ENCODE results near the gene CNTNAP2.
"Not testable (repeated sequence)": the region's sequence is repeated elsewhere in the genome, so short reads cannot be mapped to it uniquely, and the experiment has no call there.

CNTNAP2 gene

DNA sequence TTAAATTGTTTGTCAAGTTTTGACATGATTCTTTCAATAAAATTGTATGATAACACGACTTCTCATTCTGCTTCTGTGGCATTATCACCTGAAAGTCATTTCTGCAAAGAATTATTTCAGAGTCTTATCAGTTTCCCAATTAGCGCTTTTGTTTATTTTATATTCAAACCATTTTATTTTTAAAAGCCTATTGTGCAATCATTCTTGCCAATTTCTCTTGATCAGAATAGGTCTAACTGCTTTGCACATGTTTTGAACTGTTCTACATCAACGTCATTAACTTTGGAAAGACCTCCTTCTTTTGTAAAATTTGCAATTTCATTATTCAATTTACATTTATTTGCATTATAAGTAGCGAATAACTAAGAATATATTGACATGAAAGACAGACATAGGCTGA is 758.1 kb downstream of the CNTNAP2 start:
- DNase-seq (ENCODE audit: low read depth in 2 of 2, low spot score in 1 of 2): no peak

DNA sequence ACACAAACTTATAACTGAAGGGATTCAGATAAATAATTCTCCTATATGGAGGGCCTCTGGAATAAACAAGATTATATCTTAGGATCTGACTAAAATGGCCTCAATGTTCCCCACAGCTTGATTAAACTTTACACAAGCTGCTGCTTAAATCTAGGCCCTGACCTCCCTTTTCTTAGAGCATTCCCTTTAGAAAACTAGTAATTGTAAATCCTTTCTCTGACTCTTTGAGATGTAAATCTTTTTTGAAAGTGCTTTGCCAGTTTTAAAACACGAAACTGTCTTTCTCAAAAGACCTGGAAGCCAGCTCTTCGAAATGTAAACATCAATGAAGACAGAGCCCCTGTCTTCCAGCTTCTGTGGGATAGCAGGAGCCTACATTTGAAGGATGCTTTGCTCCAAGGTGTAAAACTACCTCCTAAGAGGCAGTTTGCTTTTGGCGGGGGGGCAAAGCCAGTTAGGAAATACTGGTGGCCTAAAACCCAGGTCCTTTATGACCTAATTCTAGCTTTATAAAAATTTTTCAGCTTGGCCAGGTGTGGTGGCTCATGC is 758.7 kb downstream of the CNTNAP2 start:
- no peak for DNase-seq (ENCODE audit: low read depth in 2 of 2, low spot score in 1 of 2)

DNA sequence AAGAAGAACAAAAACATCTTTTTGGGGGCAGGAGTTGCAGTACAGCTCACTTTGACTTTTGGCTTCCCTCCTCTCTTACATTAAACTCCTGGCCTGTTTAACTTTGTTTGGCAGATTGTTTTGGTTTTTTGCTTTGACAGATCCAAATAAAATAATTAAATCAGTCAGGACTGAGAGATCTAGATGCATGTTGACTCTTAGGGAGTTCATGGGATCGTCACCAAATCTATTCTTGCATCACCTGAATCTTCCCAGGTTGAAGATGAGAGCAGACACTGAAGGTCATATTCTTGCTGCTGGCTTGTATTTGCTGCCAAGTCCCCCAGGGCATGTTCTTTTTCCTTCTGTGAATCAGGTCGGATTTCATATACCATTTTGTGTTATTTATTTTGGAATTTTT is 759.4 kb downstream of the CNTNAP2 start:
- no peak for DNase-seq (ENCODE audit: low read depth in 2 of 2, low spot score in 1 of 2)

DNA sequence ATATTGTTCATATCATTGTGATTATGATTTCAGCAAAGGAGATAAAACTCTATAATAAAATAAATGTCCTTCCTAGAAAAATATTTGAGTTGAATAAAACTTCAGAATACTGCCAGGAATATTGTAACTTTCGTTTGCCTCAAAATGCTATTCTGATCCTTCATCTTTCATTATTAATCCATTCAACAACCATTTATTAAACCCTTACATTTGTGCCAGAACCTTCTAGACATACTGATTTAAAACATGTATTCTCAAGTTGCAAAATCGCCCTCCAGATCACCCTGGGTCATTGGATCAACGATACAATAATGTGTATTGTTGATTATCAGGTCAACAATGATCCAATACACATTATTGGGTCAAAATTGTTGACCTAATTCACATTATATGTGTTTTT is 759.8 kb downstream of the CNTNAP2 start:
- no peak for DNase-seq (ENCODE audit: low read depth in 2 of 2, low spot score in 1 of 2)

DNA sequence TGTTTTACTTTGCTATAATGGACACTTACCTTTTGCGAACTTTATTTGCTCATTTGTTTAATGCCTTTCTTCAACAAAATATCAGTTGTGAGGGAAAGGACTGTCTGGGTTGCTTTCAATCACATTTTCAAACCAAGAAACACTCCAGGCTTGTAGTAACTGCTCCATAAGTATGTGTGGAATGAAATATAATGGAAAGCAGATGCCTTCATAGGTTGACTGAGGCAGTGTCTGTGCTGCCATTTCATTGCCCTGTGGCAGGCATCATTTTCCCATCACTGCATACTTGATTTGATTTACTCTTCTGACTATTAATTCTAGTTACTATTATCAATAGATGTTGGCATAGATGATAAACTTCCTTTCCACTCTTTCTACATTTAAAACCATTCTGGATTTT is 762.3 kb downstream of the CNTNAP2 start:
- DNase-seq (ENCODE audit: low read depth in 2 of 2, low spot score in 1 of 2): no peak

DNA sequence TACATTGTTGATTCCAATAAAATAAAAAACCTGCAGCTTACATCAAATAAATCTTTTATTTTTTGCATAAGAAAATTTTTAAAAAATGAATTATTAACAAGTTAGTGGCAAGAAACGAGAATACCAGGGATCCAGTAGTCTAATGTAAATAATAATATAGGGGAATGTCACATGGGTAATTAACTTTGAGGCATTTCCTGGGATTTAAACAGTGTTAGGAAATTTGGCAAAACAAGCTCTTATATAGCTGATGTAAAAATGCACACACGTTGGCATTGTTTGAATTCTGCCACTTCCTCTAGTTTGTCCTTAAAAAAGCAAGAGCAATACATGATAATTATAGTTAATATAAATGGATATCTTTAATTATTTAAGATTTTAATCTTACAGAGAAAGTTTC is 768.6 kb downstream of the CNTNAP2 start:
- no peak for DNase-seq (ENCODE audit: low read depth in 2 of 2, low spot score in 1 of 2)

DNA sequence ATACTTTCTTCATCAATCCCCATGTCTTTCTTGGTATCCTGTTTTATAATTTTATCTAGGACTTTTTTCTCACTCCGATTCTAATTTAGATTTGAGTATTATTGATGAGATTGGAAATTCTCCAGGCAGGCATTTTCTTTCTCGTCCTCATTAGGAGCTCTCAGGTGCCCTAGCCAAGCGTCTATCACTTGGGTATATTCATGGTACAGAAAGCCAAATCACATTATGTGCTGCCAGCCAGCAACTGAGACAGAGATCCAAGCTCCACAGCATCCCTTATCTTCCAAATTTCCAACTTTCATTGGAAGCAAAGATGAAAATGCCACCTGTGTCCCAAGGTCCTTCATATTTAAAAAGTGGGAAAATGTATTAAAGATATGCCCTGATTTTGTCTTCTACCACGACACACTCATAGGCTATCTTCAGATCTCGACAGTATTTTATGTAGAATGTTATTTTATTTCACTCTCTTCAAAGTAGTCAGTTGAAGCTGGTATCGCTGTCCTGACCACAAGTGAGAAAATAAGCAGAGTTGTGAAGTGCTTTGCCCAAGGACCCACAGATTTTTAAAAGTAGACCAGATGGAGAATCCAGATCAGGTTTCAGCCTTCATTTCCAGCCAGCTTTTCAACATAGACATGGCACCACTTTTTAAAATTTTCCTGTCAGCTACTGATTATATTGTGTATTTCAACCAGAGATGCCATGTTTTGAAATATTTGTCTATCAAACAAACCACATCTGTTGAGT is 773.4 kb downstream of the CNTNAP2 start:
- no peak for DNase-seq (ENCODE audit: low read depth in 2 of 2, low spot score in 1 of 2)

DNA sequence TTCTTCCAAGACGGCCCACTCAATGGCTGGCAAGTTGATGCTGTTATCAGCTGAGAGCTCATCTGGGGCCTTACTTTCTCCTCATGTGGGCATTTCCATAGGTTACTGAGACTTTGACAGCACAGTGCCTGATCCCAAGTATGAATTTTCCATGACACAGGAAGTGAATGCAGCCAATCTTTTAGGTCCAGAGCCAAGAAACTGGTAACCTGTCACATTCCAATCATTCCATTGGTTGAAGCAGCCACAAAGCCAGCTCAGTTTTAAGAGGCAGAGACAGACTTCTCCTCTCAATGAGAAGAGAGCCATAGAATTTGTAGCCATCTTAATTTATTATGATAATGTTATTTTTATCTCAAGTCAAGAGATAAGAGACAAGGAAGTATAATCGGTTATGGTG is 775.5 kb downstream of the CNTNAP2 start:
- no peak for DNase-seq (ENCODE audit: low read depth in 2 of 2, low spot score in 1 of 2)

DNA sequence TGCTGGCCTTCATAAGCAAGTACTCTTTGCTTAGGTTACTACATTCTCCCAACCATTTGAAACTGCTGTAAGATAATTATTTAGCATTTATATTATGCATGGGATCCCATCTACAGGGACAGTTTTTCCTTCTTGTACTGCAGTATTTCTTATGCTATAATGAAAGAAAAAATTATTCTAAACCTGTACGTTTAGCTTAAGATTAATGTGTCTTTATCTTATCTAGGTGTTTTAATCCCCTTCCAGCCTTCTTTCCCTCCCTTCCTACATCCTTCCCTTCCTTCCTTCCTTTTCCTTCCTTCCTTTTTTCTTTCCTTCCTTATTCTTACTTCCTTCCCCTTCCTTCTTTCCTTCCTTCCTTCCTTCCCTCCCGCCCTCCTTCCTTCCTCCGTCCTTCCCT is 778.3 kb downstream of the CNTNAP2 start:
- DNase-seq (ENCODE audit: low read depth in 2 of 2, low spot score in 1 of 2): no peak

DNA sequence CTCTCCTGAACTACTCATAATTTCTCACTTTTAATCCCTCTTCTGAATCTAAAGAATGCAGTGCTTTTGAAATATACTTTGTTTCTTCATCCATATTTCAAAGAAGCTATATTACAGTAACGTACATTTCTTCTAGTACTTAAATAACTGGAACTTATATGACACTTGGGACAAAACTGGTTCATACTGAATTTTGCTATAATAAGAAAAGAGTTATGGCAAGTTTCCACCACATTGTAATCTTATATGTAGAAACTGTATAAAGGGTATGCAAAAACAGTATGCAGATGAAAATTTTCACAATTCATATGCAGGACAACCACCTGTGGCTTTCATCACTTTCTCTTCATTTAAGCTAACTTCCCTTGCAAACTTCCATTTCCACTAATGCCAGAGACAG is 785.7 kb downstream of the CNTNAP2 start:
- no peak for DNase-seq (ENCODE audit: low read depth in 2 of 2, low spot score in 1 of 2)

DNA sequence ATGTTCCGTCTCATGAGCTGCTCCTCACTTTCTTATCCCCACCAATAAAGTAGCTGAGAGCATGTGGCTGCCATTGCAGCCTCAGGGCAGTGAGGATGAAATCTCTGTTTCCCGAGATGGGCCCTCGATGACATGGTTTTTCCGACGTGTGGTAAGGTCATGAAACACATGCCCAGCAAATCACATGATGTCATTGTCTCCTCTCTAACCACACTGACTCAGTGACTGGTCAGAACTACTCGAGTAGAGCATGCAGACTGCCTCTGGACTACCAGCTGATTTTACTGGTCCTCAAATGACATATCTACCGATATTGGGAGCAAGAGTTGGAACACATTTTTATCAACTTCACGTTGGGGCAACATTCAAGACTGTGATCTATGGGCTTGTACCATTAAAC is 786.1 kb downstream of the CNTNAP2 start:
- no peak for DNase-seq (ENCODE audit: low read depth in 2 of 2, low spot score in 1 of 2)

DNA sequence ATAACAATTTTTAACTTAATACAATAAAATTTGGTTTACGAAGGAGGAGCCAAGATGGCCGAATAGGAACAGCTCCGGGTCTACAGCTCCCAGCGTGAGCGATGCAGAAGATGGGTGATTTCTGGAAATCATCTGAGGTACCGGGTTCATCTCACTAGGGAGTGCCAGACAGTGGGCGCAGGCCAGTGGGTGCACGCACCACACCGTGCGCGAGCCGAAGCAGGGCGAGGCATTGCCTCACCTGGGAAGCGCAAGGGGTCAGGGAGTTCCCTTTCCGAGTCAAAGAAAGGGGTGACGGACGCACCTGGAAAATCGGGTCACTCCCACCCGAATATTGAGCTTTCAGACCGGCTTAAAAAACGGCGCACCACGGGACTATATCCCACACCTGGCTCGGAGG is 789.1 kb downstream of the CNTNAP2 start:
- DNase-seq (ENCODE audit: low read depth in 2 of 2, low spot score in 1 of 2): not testable (repeated sequence)

DNA sequence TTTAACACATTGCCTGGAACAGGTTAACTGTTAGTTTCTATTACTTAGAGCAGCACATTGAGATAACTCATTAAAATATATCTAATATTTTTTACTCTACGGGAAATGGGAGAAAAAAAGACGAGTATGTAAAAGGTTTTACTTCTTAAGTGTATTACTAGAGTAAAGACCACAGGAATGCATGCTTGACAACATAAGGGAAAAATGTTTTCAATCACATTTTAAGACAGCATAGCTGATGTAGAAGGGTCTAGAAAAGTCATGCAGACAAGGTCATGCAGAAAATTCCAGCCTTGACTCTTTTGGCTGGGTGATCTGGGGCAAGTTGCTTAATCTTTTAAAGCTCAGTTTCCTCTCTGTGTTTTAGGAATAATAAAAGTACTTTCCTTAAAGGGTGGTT is 806.2 kb downstream of the CNTNAP2 start:
- no peak for DNase-seq (ENCODE audit: low read depth in 2 of 2, low spot score in 1 of 2)

DNA sequence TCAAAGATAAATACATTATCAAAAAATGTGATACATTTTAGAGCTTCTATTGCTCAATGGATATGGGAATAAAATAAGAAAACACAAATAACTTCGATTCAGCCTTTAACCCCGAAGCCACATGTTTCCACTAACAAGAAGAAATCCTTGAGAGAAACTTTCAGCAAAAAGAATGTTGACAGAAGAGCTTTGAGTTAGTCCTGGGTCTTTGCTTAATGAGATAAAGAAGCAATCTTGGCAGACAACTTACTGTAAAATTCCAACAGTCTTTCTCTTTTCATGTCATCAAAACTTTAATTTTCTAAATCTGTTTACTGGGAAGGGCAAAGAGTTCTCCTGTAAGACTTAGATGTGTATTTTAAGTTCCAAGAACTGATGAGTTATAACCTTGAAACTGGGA is 810.2 kb downstream of the CNTNAP2 start:
- DNase-seq (ENCODE audit: low read depth in 2 of 2, low spot score in 1 of 2): no peak

DNA sequence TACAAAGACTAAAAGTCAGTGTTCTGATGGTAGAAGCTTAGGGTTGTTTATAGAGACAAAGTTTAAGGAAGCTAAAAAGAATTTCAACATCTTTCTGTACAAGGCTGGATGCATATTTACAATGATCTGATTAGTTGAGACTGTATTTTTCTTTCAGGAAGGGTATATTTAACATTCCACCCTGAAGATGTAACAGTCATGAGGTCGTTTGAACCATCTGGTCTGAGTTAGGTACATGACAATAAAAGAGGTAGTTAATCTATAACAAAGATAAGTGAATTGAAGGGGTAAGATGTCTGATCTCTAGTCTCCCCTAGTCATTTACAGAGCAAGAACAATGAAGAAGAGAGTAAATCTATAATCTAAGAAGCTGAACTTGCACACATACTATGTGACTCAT is 821.2 kb downstream of the CNTNAP2 start:
- DNase-seq (ENCODE audit: low read depth in 2 of 2, low spot score in 1 of 2): no peak

DNA sequence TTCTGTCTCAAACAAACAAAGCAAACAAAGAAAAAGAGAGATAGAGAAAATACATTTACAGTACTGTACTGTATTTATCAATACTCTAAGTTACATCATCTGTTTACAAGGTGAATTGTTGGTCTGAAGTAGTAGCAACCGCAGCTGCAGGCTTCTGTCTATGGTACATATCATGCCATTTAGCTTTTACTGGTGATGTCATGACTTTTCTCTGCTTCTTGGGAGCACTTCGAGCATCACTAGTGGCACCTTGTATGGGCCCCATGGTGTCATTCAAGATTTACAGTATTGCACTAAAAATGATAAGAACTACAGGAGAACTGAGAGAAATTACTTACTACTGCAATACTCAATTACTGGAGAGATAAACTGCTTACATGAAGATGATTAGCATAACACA is 826.9 kb downstream of the CNTNAP2 start:
- DNase-seq (ENCODE audit: low read depth in 2 of 2, low spot score in 1 of 2): no peak

DNA sequence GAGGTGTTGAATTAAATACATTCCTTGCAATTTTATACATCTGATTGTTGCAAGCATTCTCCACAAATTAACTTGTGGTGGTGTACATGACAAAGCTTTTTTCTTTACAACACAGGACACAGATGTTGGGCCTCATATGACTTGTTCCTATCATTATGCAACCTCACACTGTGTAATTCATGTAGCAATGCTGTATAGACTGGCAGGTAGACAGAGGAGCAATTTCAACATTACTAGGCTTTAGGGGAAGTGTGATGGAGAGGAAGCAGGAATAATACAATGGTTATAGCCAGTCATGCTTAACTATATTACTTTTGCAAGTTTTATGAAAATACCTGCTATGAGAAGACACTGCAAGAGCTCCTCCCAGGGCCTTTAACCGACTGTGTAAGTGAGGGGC is 832.1 kb downstream of the CNTNAP2 start:
- no peak for DNase-seq (ENCODE audit: low read depth in 2 of 2, low spot score in 1 of 2)

DNA sequence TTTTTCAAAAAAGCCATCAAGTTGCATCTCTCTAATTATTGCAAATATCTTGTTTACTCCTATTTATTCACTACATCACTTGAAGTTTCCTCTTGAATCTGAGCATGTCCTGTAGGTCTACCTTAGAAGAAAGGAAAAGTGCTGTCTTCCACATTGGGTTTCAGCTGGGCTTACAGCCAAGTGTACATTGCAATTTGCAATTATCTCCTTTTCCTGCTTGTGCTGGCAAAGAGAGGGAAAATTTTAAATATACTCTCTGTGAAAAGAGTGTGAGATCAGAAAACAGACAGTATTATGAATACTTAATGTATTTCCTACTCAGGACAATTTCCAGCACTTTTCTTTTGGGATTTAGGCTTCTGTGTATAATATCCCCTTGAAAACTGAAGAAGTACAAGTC is 839.7 kb downstream of the CNTNAP2 start:
- DNase-seq (ENCODE audit: low read depth in 2 of 2, low spot score in 1 of 2): no peak

DNA sequence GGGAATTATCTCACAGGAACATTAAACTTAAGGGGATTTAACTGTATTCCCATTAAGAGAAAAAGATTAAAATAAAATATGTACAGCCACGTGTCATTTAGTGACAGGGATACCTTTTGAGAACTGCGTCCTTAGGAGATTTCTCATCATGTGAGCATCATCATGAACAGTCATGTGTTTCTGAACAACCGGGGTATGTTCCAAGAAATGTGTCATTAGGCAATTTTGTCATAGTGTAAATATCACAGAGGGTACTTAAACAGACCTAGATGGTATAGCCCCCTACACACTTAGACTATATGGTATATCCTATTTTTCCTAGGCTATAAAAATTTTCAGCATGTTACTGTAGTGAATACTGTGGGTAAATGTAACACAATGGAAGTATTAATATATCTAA is 840.3 kb downstream of the CNTNAP2 start:
- DNase-seq (ENCODE audit: low read depth in 2 of 2, low spot score in 1 of 2): no peak

DNA sequence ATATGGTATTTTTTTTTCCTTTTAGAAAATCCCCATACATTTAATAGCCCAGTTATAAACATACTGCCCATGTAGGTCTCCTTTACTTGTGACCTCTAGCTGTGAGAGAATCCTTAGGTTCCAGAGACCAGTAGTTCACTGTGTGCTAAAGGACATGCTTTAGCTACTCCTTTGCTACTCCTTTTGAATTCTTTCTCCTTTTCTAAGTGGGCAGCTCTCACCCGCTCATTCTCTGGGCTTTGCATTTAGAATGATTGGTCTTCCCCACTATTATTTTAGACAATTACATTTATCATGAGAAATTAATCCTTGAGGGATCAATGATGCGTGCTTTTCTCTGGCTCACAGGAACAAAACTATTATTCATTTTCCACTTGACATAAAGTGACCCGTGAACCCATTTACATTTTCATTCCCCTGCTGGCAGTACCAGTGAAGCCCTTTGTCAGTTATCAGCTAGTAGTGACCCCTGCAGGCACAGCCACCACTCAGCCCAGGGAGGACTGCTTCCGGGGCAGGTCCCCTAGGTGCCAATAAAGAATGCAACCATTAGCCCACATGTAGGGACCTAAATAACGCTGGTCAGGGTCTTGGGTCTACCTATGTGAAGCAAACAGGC is 844.3 kb downstream of the CNTNAP2 start:
- no peak for DNase-seq (ENCODE audit: low read depth in 2 of 2, low spot score in 1 of 2)

DNA sequence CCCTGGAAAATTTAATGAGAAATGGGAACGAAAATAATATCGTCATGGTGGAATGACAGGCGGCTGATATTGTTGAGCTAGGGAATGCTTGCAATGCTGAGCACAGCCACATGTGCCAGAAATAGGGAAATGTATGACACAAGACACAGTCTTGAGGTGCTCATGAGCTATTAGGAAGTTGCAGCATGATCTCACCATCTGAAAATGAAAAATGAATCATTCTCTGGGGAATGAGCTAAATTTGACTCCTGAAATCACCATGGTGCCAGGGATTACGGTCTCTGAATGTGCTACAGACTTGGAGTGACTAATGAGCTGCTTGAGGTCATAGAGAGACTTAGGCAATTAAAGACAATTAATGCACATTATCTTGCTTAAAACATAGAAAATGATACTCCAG is 845.0 kb downstream of the CNTNAP2 start:
- DNase-seq (ENCODE audit: low read depth in 2 of 2, low spot score in 1 of 2): no peak

DNA sequence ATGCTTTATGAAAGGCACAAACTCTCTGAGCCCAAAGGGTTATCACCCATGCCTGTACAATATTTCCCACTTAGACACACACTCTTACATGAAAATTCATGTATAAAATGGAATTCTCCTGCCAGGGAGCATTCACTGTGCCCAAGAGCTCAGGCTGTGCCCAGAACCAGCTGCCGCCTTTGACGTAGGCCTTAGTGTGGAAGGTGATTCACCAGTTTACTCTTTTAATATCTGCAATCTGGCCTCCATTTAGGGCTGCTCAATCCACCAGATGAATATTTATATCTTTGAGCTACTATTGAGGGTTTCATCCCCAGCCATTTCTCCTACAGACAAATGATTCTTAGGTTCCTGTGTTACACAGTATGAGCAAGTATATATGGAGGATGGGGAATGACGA is 849.7 kb downstream of the CNTNAP2 start:
- no peak for DNase-seq (ENCODE audit: low read depth in 2 of 2, low spot score in 1 of 2)

DNA sequence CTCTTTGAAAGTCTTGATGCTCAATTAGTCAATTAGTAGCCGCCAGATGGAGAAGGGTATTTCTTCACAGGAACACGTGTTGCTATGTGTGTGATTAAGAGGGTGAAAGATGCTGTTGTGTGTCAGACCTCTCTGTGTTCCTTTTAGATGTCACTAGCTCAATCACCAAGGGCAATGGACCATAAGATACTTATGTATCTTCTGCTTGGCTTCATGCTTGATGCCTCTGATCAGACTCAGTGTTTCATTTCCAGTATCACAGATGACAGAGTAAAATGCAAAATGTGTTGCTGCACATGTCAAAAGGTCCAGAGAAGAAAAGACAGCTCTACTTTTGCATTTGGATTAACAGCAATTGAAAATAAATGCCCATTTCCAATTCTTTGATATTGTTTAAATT is 865.9 kb downstream of the CNTNAP2 start:
- DNase-seq (ENCODE audit: low read depth in 2 of 2, low spot score in 1 of 2): no peak

All from stimulated activated CD8-positive, alpha-beta memory T cell treated with anti-CD3 and anti-CD28 coated beads, Interleukin-4, amount 100 ng/mL, for 4 hours (primary cell).